VCaP (cell line): ENCODE data around the gene GNGT1.

Experiments
- H3K27ac ChIP-seq: fragments of 450-650 bp; 2 replicates; pipeline ENCODE4 v1.5.1; 2017
- CTCF ChIP-seq: fragments of 450-650 bp; conservative IDR thresholded peaks from 2 replicates; pipeline ENCODE4 v1.5.1; 2017; ENCODE audit warnings: mild to moderate bottlenecking, moderate library complexity

GNGT1 gene

GRCh38 chr7:93877742-93878141 is 28.6 kb upstream of the GNGT1 start:
- H3K27ac ChIP-seq = no peak overlapping the region
- TF ChIP-seq CTCF = no peak

- TF ChIP-seq CTCF = no peak
These were observed 27.0 kb upstream of the GNGT1 start for GRCh38 chr7:93879356-93879755.

GRCh38 chr7:93882468-93882867 is 23.9 kb upstream of the GNGT1 start:
- H3K27ac ChIP-seq = no peak overlapping the region
- TF ChIP-seq CTCF = no peak

More at GRCh38 chr7:93879356-93879755, 27.0 kb upstream of the GNGT1 start:
- H3K27ac ChIP-seq = no peak overlapping the region

GRCh38 chr7:93883078-93883916 is 23.1 kb upstream of the GNGT1 start:
- no peak for TF ChIP-seq CTCF
- H3K27ac ChIP-seq = no peak overlapping the region

- TF ChIP-seq CTCF = no peak
- H3K27ac ChIP-seq = no peak overlapping the region
These were observed 22.4 kb upstream of the GNGT1 start for GRCh38 chr7:93883917-93884345.

- no peak overlapping the region for H3K27ac ChIP-seq
- TF ChIP-seq CTCF = no peak
These were observed 21.8 kb upstream of the GNGT1 start for GRCh38 chr7:93884541-93884940.

GRCh38 chr7:93889261-93889660 is 17.1 kb upstream of the GNGT1 start:
- H3K27ac ChIP-seq = no peak overlapping the region
- no peak for TF ChIP-seq CTCF
